Endothelial cell of umbilical vein (primary cell): ENCODE results near the gene RAD9B. TPM values are rescaled to one million over a fixed set of nuclear protein-coding genes. Genes with fewer than 3 reads are reported as not detected.

Source experiments
- BruUV-seq: library from RNA; stranded (reverse); fragments of 400-500 nt; replicated peaks from 2 replicates; lab custom pipeline; 2021; lab: Mats Ljungman, UMichigan
- CTCF ChIA-PET: fragments of 300-600, 350-600 bp; sonication (Branson Sonifier 250); formaldehyde crosslinking; loops from one replicate; lab custom pipeline; 2021; ENCODE audit warnings: antibody characterized with exemption, inconsistent platforms; lab: Charles Lee
- POLR2A ChIA-PET: fragments of 300-600, 350-600 bp; sonication (Branson Sonifier 250); formaldehyde crosslinking; loops from one replicate; lab custom pipeline; 2021; ENCODE audit warnings: antibody characterized with exemption, inconsistent platforms; lab: Charles Lee
- DNase-seq: peaks from one replicate; pipeline ENCODE4 v3.0.0-alpha.2; 2011; ENCODE audit warnings: low read depth, low spot score
- FAIRE-seq: peaks from 2 replicates; lab custom pipeline; 2011; peaks lifted over from hg19 to GRCh38; lab: Jason Lieb, UNC
- H2AFZ ChIP-seq: 2 replicates; pipeline ENCODE4 v1.6.0; 2012; ENCODE audit warnings: low read depth, low read length, control low read depth, inconsistent platforms
- H3K27ac ChIP-seq: 2 replicates; pipeline ENCODE4 v1.5.1; 2011; ENCODE audit warnings: low read depth, mild to moderate bottlenecking, control low read depth, low read length, moderate library complexity; ENCODE audit not compliant: insufficient read depth
- H3K27me3 ChIP-seq, 2 experiments: 2 replicates each; pipeline versions ENCODE4 v1.6.0 to v1.6.1; 2011; ENCODE audit warnings: low read length in 2 of 2, mixed read lengths in 1 of 2; ENCODE audit not compliant: control insufficient read depth in 2 of 2, insufficient read depth in 2 of 2
- H3K36me3 ChIP-seq, 2 experiments: 2 replicates in 1 of 2; 3 replicates in 1 of 2; pipeline ENCODE4 v1.5.1; 2011; ENCODE audit warnings: low read length in 2 of 2, mild to moderate bottlenecking in 1 of 2, moderate library complexity in 1 of 2; ENCODE audit not compliant: control insufficient read depth in 2 of 2, insufficient read depth in 2 of 2; ENCODE audit errors: extremely low read depth in 1 of 2
- H3K4me1 ChIP-seq: 3 replicates; pipeline ENCODE4 v1.5.1; 2011; ENCODE audit warnings: mild to moderate bottlenecking, low read length; ENCODE audit not compliant: control insufficient read depth, insufficient read depth; ENCODE audit errors: extremely low read depth
- H3K4me2 ChIP-seq: 2 replicates; pipeline ENCODE4 v1.6.1; 2011; ENCODE audit warnings: low read length, control low read depth, mixed read lengths; ENCODE audit not compliant: insufficient read depth
- H3K4me3 ChIP-seq, 3 experiments: fragments of 200-600 bp in 1 of 3; sonication (generic), shearing (Covaris generic) in 1 of 3; replicated peaks in 1 of 3; 2 replicates each; pipeline ENCODE4 v1.5.1; 2011 to 2016; ENCODE audit warnings: control low read depth in 3 of 3, low read length in 3 of 3, mild to moderate bottlenecking in 2 of 3, inconsistent platforms in 1 of 3, low read depth in 1 of 3, moderate library complexity in 1 of 3; ENCODE audit not compliant: insufficient read depth in 1 of 3
- H3K79me2 ChIP-seq: 2 replicates; pipeline ENCODE4 v1.6.0; 2012; ENCODE audit warnings: low read length, inconsistent platforms; ENCODE audit not compliant: control insufficient read depth, insufficient read depth
- H3K9ac ChIP-seq: replicated peaks from 2 replicates; pipeline ENCODE3; 2011; ENCODE audit warnings: low read length, control low read depth; ENCODE audit not compliant: insufficient read depth; ENCODE audit errors: extremely low read depth
- H3K9me1 ChIP-seq: replicated peaks from 3 replicates; pipeline ENCODE4 v1.6.0; 2011; ENCODE audit warnings: mild to moderate bottlenecking, low read length; ENCODE audit not compliant: control insufficient read depth, insufficient read depth; ENCODE audit errors: extremely low read depth
- H3K9me3 ChIP-seq: replicated peaks from 2 replicates; pipeline ENCODE4 v1.5.1; 2012; ENCODE audit warnings: low read length, inconsistent platforms; ENCODE audit not compliant: control insufficient read depth, insufficient read depth
- H4K20me1 ChIP-seq: replicated peaks from 2 replicates; pipeline ENCODE3; 2011; ENCODE audit warnings: mild to moderate bottlenecking, low read length; ENCODE audit not compliant: control insufficient read depth, insufficient read depth; ENCODE audit errors: extremely low read depth
- CTCF ChIP-seq, 2 donors: IDR thresholded peaks; 1 replicate in 1 of 2; 2 replicates in 1 of 2; pipeline ENCODE4 v1.5.1; 2011; ENCODE audit warnings: low read length in 2 of 2, mild to moderate bottlenecking in 2 of 2, moderate library complexity in 2 of 2, control low read depth in 1 of 2, inconsistent platforms in 1 of 2, low read depth in 1 of 2; ENCODE audit not compliant: insufficient read depth in 1 of 2; ENCODE audit errors: extremely low read depth in 1 of 2
- EZH2 ChIP-seq: IDR thresholded peaks from 2 replicates; pipeline ENCODE4 v1.6.1; 2012; ENCODE audit warnings: borderline replicate concordance, low read depth, mild to moderate bottlenecking, moderate library complexity, low read length, inconsistent platforms; ENCODE audit not compliant: severe bottlenecking
- FOS ChIP-seq: IDR thresholded peaks from 2 replicates; pipeline ENCODE4 v1.6.1; 2011; ENCODE audit warnings: mild to moderate bottlenecking, low read length, moderate library complexity, borderline replicate concordance; ENCODE audit not compliant: insufficient read depth
- GATA2 ChIP-seq: IDR thresholded peaks from 2 replicates; pipeline ENCODE4 v1.7.0; 2011; ENCODE audit warnings: low read depth, mild to moderate bottlenecking, moderate library complexity, mixed read lengths, low read length; ENCODE audit not compliant: insufficient read length, insufficient read depth
- JUN ChIP-seq: IDR thresholded peaks from 2 replicates; pipeline ENCODE4 v1.6.1; 2011; ENCODE audit warnings: borderline replicate concordance, low read depth; ENCODE audit not compliant: insufficient read length, insufficient read depth
- MYC ChIP-seq: IDR thresholded peaks from one replicate; pipeline ENCODE4 v1.6.1; 2011; ENCODE audit warnings: mild to moderate bottlenecking, low read depth, low read length
- POLR2A ChIP-seq: IDR thresholded peaks from 2 replicates; pipeline ENCODE4 v1.6.1; 2012; ENCODE audit warnings: low read depth, mild to moderate bottlenecking, control low read depth, low read length
- POLR2AphosphoS5 ChIP-seq: IDR thresholded peaks from 2 replicates; pipeline ENCODE4 v1.6.1; 2012; ENCODE audit warnings: low read depth, mild to moderate bottlenecking, control low read depth, low read length, moderate library complexity; ENCODE audit not compliant: insufficient read depth
- dilution Hi-C: fragments of 300-500 bp; cut with MboI; formaldehyde crosslinking; loops from one replicate; pipeline ENCODE4 v1.15.0; 2019; ENCODE audit warnings: low sequenced_read_pairs; ENCODE audit not compliant: extremely low pct_ligation_motif_present
- intact Hi-C: fragments of 100-400 bp; cut with micrococcal nuclease; formaldehyde crosslinking; loops from one replicate; pipeline ENCODE4 v1.10.0; 2022
- polyA plus RNA-seq, 4 experiments: library from polyadenylated mRNA; depleted of rRNA in 3 of 4; stranded (reverse) in 3 of 4; unstranded in 1 of 4; fragments of >200 nt; gene quantifications; 2 replicates each; pipeline versions ENCODE4 v1.2.1 to v1.2.3, GENCODE V29; 2011 to 2012; ENCODE audit warnings: missing spikeins in 1 of 4
- total RNA-seq: library from RNA; stranded (reverse); gene quantifications from 2 replicates; pipeline ENCODE4 v1.2.3, GENCODE V29; 2021
- TF ChIP-seq, protein P1 (sequence below): IDR thresholded peaks from 2 replicates; pipeline ENCODE4 v1.6.1; 2011; ENCODE audit not compliant: insufficient read depth, insufficient read length

RAD9B gene
- total and polyA plus RNA-seq, 2 donors (not counting 3 experiments of a cell fraction or from before 2014, with no cell fraction given) = 0.11 to 0.15 TPM

- FAIRE-seq = no peak
- Histone ChIP-seq H4K20me1 (no peaks in the 10 kb centered on the region), H3K9me3 (no peaks in the 10 kb centered on the region), H2AFZ (no peak overlapping the region), H3K36me3 (no peaks in the 10 kb centered on the region), H3K4me3 (no peak overlapping the region), H3K9ac (no peak overlapping the region), H3K79me2 (no peaks in the 10 kb centered on the region), H3K4me1 (no peaks in the 10 kb centered on the region), H3K4me2 (no peak overlapping the region), H3K27ac (no peak overlapping the region), H3K27me3 (no peaks in the 10 kb centered on the region), H3K9me1 (no peaks in the 10 kb centered on the region)
- no TSS peak for BruUV-seq
- dilution Hi-C loops = no loop called here
- intact Hi-C loops = no loop called here
- ChIA-PET POLR2A (no interaction called here), CTCF (interaction anchor here (0.8 to 5.5 kb wide), 4 partner anchors 46 to 86 kb away, joined by 3 to 117 read pairs (median 4); partner anchors contain the start of genes ARPC3, FAM216A and GPN3)
- no peak for DNase-seq
- TF ChIP-seq EZH2 (no peak), MYC (no peak), FOS (no peak), CTCF (IDR thresholded peaks at IDR 0.05; ENCODE audit: extremely low read depth in 1 of 2, insufficient read depth in 1 of 2, low read depth in 1 of 2, low read length in 2 of 2) (no peak), POLR2AphosphoS5 (no peak), GATA2 (no peak), JUN (no peak), POLR2A (no peak)
- TF ChIP-seq, protein P1, sequence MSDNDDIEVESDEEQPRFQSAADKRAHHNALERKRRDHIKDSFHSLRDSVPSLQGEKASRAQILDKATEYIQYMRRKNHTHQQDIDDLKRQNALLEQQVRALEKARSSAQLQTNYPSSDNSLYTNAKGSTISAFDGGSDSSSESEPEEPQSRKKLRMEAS = no peak
These were observed 12.2 kb downstream of the RAD9B start for GRCh38 chr12:110514363-110514762.
